SK-N-SH (cell line): ENCODE data around the gene KRT9. TPM values are rescaled to one million over a fixed set of nuclear protein-coding genes. Genes with fewer than 3 reads are reported as not detected.

Experiments used
- CTCF ChIA-PET: fragments of 300-600, 350-600 bp; formaldehyde crosslinking; extraction: SDS; loops from one replicate; lab custom pipeline; 2021; lab: Yijun Ruan, JAX
- POLR2A ChIA-PET: fragments of 350-600 bp; sonication (Branson Sonifier 250); formaldehyde crosslinking; extraction: SDS; loops from one replicate; lab custom pipeline; 2020; ENCODE audit warnings: antibody characterized with exemption, inconsistent platforms; lab: Yijun Ruan, JAX
- DNase-seq: peaks from one replicate; pipeline ENCODE4 v3.0.0; 2012
- H2AFZ ChIP-seq: fragments of 200-600 bp; sonication (generic); 2 replicates; pipeline ENCODE4 v1.8.1; 2016; ENCODE audit warnings: antibody characterized with exemption, mild to moderate bottlenecking, low read depth
- H3F3A ChIP-seq: fragments of 200-600 bp; sonication (generic); replicated peaks from 2 replicates; pipeline ENCODE3; 2016; ENCODE audit warnings: antibody characterized with exemption, mild to moderate bottlenecking; ENCODE audit not compliant: insufficient read depth
- H3K27ac ChIP-seq, 2 experiments: fragments of 200-500 bp in 1 of 2; fragments of 200-600 bp in 1 of 2; sonication (Bioruptor generic) in 1 of 2; sonication (generic), shearing (Covaris generic) in 1 of 2; 2 replicates each; pipeline versions ENCODE4 v1.5.1 to v1.6.1; 2014 to 2016; ENCODE audit warnings: low read depth in 2 of 2, inconsistent platforms in 1 of 2, low read length in 1 of 2, mild to moderate bottlenecking in 1 of 2, mixed read lengths in 1 of 2
- H3K27me3 ChIP-seq: fragments of 200-600 bp; sonication (generic), shearing (Covaris generic); 2 replicates; pipeline ENCODE4 v1.6.1; 2016; ENCODE audit warnings: mixed run types; ENCODE audit not compliant: insufficient read depth
- H3K36me3 ChIP-seq, 2 experiments: fragments of 200-500 bp in 1 of 2; fragments of 200-600 bp in 1 of 2; sonication (Bioruptor generic) in 1 of 2; sonication (generic) in 1 of 2; replicated peaks in 1 of 2; 2 replicates each; pipeline versions ENCODE3 to v1.5.1; 2014 to 2016; ENCODE audit warnings: low read length in 1 of 2, mild to moderate bottlenecking in 1 of 2; ENCODE audit not compliant: insufficient read depth in 2 of 2, control insufficient read depth in 1 of 2
- H3K4me1 ChIP-seq, 2 experiments: fragments of 200-500 bp in 1 of 2; fragments of 200-600 bp in 1 of 2; sonication (Bioruptor generic) in 1 of 2; sonication (generic), shearing (Covaris generic) in 1 of 2; 2 replicates each; pipeline versions ENCODE4 v1.5.1 to v1.6.1; 2014 to 2016; ENCODE audit warnings: low read depth in 1 of 2, low read length in 1 of 2, mixed run types in 1 of 2; ENCODE audit not compliant: insufficient read depth in 2 of 2, control insufficient read depth in 1 of 2
- H3K4me2 ChIP-seq: fragments of 200-600 bp; sonication (generic), shearing (Covaris generic); 2 replicates; pipeline ENCODE4 v1.6.1; 2017; ENCODE audit warnings: mixed run types
- H3K4me3 ChIP-seq, 2 experiments: fragments of 200-500 bp in 1 of 2; fragments of 200-600 bp in 1 of 2; sonication (Bioruptor generic) in 1 of 2; sonication (generic), shearing (Covaris generic) in 1 of 2; 2 replicates each; pipeline versions ENCODE4 v1.5.1 to v1.8.1; 2014 to 2016; ENCODE audit warnings: low read depth in 2 of 2, inconsistent platforms in 1 of 2, low read length in 1 of 2, mild to moderate bottlenecking in 1 of 2, mixed read lengths in 1 of 2, moderate library complexity in 1 of 2
- H3K79me2 ChIP-seq: fragments of 200-600 bp; sonication (generic); 2 replicates; pipeline ENCODE4 v1.8.1; 2017; ENCODE audit warnings: mild to moderate bottlenecking; ENCODE audit not compliant: insufficient read depth
- H3K9ac ChIP-seq: fragments of 200-600 bp; sonication (generic); 2 replicates; pipeline ENCODE4 v1.6.1; 2017; ENCODE audit warnings: mixed run types
- H3K9me2 ChIP-seq: fragments of 200-600 bp; sonication (generic); 2 replicates; pipeline ENCODE4 v1.6.1; 2017; ENCODE audit warnings: mixed run types
- H3K9me3 ChIP-seq: fragments of 200-600 bp; sonication (generic); 2 replicates; pipeline ENCODE4 v1.6.1; 2017; ENCODE audit warnings: mixed run types, mild to moderate bottlenecking, moderate library complexity
- H4K20me1 ChIP-seq: fragments of 200-600 bp; sonication (generic); 2 replicates; pipeline ENCODE4 v1.6.1; 2017; ENCODE audit warnings: mild to moderate bottlenecking, mixed run types; ENCODE audit not compliant: insufficient read depth
- CHD2 ChIP-seq: fragments of 150-350 bp; IDR thresholded peaks from 2 replicates; pipeline ENCODE4 v1.6.1; 2018; ENCODE audit warnings: low read length; ENCODE audit not compliant: partially characterized antibody
- EP300 ChIP-seq, 2 experiments: IDR thresholded peaks; 2 replicates each; pipeline versions ENCODE4 v1.4.0 to v1.6.1; 2012; ENCODE audit warnings: borderline replicate concordance in 1 of 2, low read depth in 1 of 2, low read length in 1 of 2
- EZH2phosphoT487 ChIP-seq: fragments of 200-600 bp; sonication (generic); IDR thresholded peaks from 2 replicates; pipeline ENCODE4 v1.6.1; 2017; ENCODE audit warnings: low read depth, mixed run types, mild to moderate bottlenecking, antibody characterized with exemption, moderate library complexity, borderline replicate concordance
- JUND ChIP-seq: IDR thresholded peaks from 2 replicates; pipeline ENCODE4 v1.4.0; 2012
- MXI1 ChIP-seq: IDR thresholded peaks from 2 replicates; pipeline ENCODE4 v1.6.1; 2012; ENCODE audit warnings: mild to moderate bottlenecking, low read depth, low read length, improper control_type of control experiment
- NFIC ChIP-seq: IDR thresholded peaks from 2 replicates; pipeline ENCODE4 v1.4.0; 2012; ENCODE audit warnings: borderline replicate concordance
- RAD21 ChIP-seq: IDR thresholded peaks from 2 replicates; pipeline ENCODE4 v1.6.1; 2012; ENCODE audit warnings: mild to moderate bottlenecking, low read length
- RCOR1 ChIP-seq: fragments of 150-350 bp; IDR thresholded peaks from 2 replicates; pipeline ENCODE4 v1.6.1; 2017; ENCODE audit warnings: antibody characterized with exemption, low read length
- RFX5 ChIP-seq: IDR thresholded peaks from 2 replicates; pipeline ENCODE4 v1.6.1; 2012; ENCODE audit warnings: mild to moderate bottlenecking, improper control_type of control experiment, low read length
- SMC3 ChIP-seq: IDR thresholded peaks from 2 replicates; pipeline ENCODE4 v1.6.1; 2012; ENCODE audit warnings: low read depth, low read length, improper control_type of control experiment
- TAF1 ChIP-seq: IDR thresholded peaks from 2 replicates; pipeline ENCODE4 v1.6.1; 2012; ENCODE audit warnings: low read depth, mild to moderate bottlenecking, low read length, moderate library complexity, borderline replicate concordance
- TCF12 ChIP-seq: IDR thresholded peaks from 2 replicates; pipeline ENCODE4 v1.4.0; 2012
- TEAD4 ChIP-seq: IDR thresholded peaks from 2 replicates; pipeline ENCODE4 v1.4.0; 2012; ENCODE audit warnings: mild to moderate bottlenecking, borderline replicate concordance; ENCODE audit not compliant: insufficient read depth
- WGBS: methylation state at CpG from one replicate; pipeline ENCODE4 v1.1.6; 2017; ENCODE audit warnings: low lambda C conversion rate; 5-methylcytosine and 5-hydroxymethylcytosine counted together
- polyA plus RNA-seq, 3 experiments: library from polyadenylated mRNA; depleted of rRNA; stranded (reverse); fragments of >200 nt; gene quantifications; 2 replicates each; pipeline ENCODE4 v1.2.3, GENCODE V29; 2012
- TF ChIP-seq, protein P1 (sequence below): IDR thresholded peaks from 2 replicates; pipeline ENCODE4 v1.4.0; 2012; ENCODE audit warnings: low read depth, borderline replicate concordance
- TF ChIP-seq, protein P2 (sequence below): fragments of 150-350 bp; IDR thresholded peaks from 2 replicates; pipeline ENCODE4 v1.6.1; 2017; ENCODE audit warnings: antibody characterized with exemption, low read length, low read depth, borderline replicate concordance
- TF ChIP-seq, protein P3 (sequence below): IDR thresholded peaks from 2 replicates; pipeline ENCODE4; 2012
- TF ChIP-seq, protein P4 (sequence below): IDR thresholded peaks from 2 replicates; pipeline ENCODE4 v1.6.1; 2012; ENCODE audit warnings: mild to moderate bottlenecking, low read depth, low read length, moderate library complexity
- TF ChIP-seq, protein P5 (sequence below): IDR thresholded peaks from 2 replicates; pipeline ENCODE4 v1.4.0; 2012; ENCODE audit warnings: low read depth, borderline replicate concordance

KRT9 gene
- polyA plus RNA-seq, 1 of the 3 experiments (the other 2 are of a cell fraction) = not detected

DNA sequence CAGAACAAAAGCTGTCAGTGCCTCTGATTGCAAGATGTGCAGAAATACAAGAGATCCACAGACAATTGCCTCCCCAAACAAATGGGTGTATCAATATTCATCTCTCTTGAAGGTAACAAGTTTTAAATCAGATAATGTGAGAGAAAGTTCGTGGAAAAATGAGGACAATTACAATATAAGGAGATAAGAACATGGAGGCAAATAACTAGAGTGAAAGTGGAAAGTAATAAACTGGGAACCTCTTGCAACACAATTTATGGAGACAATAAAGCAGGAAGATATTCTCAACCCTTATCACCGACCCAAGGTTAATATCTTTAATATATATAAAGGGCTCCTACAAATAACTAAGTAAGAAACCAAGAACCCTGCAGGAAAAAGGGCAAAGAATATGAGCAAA, 29.5 kb downstream of the KRT9 start:
- Histone ChIP-seq H3K4me3 (no peak overlapping the region), H3K9ac (no peak overlapping the region), H3K27me3 (no peaks in the 10 kb centered on the region), H3K9me3 (no peaks in the 10 kb centered on the region), H3K27ac (no peak overlapping the region), H3F3A (peaks cover 31% of the 10 kb centered on the region), H3K79me2 (no peaks in the 10 kb centered on the region), H3K4me2 (no peak overlapping the region), H2AFZ (no peak overlapping the region), H3K4me1 (peaks cover 20 to 31% of the 10 kb centered on the region in 2 experiments; a peak in 3 of 4 replicates), H3K9me2 (no peaks in the 10 kb centered on the region), H3K36me3 (no peaks in the 10 kb centered on the region), H4K20me1 (no peaks in the 10 kb centered on the region)
- ChIA-PET POLR2A (no interaction called here), CTCF (interaction anchor here (1.2 to 25.5 kb wide), 8 partner anchors 12 to 220 kb away, joined by 4 to 646 read pairs (median 6); no protein-coding TSS in a partner anchor)
- DNase-seq = no peak
- WGBS = 68% methylated on average over 2 of the region's 2 CpGs
- TF ChIP-seq EZH2phosphoT487 (no peak), EP300 (IDR thresholded peaks at IDR 0.05; ENCODE audit: borderline replicate concordance in 1 of 2, low read depth in 1 of 2, low read length in 1 of 2) (no peak), NFIC (no peak), JUND (no peak), MXI1 (no peak)
- TF ChIP-seq, protein P1, sequence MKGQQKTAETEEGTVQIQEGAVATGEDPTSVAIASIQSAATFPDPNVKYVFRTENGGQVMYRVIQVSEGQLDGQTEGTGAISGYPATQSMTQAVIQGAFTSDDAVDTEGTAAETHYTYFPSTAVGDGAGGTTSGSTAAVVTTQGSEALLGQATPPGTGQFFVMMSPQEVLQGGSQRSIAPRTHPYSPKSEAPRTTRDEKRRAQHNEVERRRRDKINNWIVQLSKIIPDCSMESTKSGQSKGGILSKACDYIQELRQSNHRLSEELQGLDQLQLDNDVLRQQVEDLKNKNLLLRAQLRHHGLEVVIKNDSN = no peak
- TF ChIP-seq, protein P2, sequence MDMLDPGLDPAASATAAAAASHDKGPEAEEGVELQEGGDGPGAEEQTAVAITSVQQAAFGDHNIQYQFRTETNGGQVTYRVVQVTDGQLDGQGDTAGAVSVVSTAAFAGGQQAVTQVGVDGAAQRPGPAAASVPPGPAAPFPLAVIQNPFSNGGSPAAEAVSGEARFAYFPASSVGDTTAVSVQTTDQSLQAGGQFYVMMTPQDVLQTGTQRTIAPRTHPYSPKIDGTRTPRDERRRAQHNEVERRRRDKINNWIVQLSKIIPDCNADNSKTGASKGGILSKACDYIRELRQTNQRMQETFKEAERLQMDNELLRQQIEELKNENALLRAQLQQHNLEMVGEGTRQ = no peak

DNA sequence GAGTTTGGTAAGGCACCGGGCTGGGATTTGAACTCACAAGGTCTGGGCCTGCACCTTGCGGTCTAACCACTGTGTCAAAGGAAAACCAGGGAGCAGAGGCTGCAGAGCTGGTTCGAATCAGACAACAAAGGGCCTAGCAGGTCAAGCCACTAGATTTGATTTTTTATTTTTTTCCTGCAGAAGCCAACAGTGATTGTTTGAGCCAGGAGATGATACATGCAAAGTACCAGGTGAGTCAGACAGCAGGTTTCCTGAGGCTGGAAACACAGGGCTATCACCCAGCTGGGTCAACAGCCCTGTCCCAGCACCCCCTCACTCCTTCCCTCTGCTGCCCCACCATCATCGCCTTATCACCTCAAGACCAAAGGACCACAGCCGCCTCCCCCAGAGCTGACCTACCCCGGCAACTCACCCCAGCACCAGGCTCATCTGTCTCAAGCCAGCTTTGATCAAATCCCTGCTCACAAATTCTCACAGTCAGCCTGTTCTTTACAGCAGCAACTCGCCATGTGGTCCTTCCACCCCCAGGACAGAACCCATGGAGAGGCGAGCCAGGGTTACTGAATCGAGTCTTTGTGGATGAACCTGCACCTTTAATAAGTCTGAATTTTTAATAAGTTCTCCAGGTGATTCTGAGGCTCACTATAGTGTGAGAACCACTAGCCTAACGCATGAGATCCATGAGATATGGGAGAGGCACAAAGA, 30.8 kb downstream of the KRT9 start:
- H4K20me1 ChIP-seq = no peaks in the 10 kb centered on the region
- H3K9me2 ChIP-seq = no peaks in the 10 kb centered on the region
- no peak overlapping the region for H3K4me3 ChIP-seq
- no peak overlapping the region for H3K9ac ChIP-seq
- DNase-seq = no peak
- no peaks in the 10 kb centered on the region for H3K27me3 ChIP-seq
- H3K27ac ChIP-seq = no peak overlapping the region
- ChIA-PET POLR2A (interaction anchor here (1.3 kb wide), 1 partner anchor 11 kb away, joined by 6 read pairs; no protein-coding TSS in a partner anchor), CTCF (interaction anchor here (0.6 to 25.5 kb wide), 12 partner anchors 8 to 1567 kb away, joined by 3 to 646 read pairs (median 4); partner anchors contain the start of gene KRT15)
- no peaks in the 10 kb centered on the region for H3K79me2 ChIP-seq
- peaks cover 17 to 41% of the 10 kb centered on the region in 2 experiments; a peak in 3 of 4 replicates for H3K4me1 ChIP-seq
- H3K4me2 ChIP-seq = no peak overlapping the region
- H3K9me3 ChIP-seq = no peaks in the 10 kb centered on the region
- 89% methylated on average over 10 of the region's 10 CpGs for WGBS
- no peak overlapping the region for H2AFZ ChIP-seq
- peaks cover 29% of the 10 kb centered on the region for H3F3A ChIP-seq
- H3K36me3 ChIP-seq = no peaks in the 10 kb centered on the region
- no peak for TF ChIP-seq TAF1
- TF ChIP-seq, protein P3, sequence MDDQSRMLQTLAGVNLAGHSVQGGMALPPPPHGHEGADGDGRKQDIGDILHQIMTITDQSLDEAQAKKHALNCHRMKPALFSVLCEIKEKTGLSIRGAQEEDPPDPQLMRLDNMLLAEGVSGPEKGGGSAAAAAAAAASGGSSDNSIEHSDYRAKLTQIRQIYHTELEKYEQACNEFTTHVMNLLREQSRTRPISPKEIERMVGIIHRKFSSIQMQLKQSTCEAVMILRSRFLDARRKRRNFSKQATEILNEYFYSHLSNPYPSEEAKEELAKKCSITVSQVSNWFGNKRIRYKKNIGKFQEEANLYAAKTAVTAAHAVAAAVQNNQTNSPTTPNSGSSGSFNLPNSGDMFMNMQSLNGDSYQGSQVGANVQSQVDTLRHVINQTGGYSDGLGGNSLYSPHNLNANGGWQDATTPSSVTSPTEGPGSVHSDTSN = no peak
- no peak for TF ChIP-seq RFX5
- TF ChIP-seq SMC3 = no peak
- TF ChIP-seq, protein P4, sequence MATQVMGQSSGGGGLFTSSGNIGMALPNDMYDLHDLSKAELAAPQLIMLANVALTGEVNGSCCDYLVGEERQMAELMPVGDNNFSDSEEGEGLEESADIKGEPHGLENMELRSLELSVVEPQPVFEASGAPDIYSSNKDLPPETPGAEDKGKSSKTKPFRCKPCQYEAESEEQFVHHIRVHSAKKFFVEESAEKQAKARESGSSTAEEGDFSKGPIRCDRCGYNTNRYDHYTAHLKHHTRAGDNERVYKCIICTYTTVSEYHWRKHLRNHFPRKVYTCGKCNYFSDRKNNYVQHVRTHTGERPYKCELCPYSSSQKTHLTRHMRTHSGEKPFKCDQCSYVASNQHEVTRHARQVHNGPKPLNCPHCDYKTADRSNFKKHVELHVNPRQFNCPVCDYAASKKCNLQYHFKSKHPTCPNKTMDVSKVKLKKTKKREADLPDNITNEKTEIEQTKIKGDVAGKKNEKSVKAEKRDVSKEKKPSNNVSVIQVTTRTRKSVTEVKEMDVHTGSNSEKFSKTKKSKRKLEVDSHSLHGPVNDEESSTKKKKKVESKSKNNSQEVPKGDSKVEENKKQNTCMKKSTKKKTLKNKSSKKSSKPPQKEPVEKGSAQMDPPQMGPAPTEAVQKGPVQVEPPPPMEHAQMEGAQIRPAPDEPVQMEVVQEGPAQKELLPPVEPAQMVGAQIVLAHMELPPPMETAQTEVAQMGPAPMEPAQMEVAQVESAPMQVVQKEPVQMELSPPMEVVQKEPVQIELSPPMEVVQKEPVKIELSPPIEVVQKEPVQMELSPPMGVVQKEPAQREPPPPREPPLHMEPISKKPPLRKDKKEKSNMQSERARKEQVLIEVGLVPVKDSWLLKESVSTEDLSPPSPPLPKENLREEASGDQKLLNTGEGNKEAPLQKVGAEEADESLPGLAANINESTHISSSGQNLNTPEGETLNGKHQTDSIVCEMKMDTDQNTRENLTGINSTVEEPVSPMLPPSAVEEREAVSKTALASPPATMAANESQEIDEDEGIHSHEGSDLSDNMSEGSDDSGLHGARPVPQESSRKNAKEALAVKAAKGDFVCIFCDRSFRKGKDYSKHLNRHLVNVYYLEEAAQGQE = no peak
- no peak for TF ChIP-seq RCOR1
- no peak for TF ChIP-seq RAD21
- TF ChIP-seq TCF12 = no peak; the same call in 1 of the 2 replicates
- TF ChIP-seq TEAD4 = no peak
- TF ChIP-seq CHD2 = no peak
- TF ChIP-seq, protein P5, sequence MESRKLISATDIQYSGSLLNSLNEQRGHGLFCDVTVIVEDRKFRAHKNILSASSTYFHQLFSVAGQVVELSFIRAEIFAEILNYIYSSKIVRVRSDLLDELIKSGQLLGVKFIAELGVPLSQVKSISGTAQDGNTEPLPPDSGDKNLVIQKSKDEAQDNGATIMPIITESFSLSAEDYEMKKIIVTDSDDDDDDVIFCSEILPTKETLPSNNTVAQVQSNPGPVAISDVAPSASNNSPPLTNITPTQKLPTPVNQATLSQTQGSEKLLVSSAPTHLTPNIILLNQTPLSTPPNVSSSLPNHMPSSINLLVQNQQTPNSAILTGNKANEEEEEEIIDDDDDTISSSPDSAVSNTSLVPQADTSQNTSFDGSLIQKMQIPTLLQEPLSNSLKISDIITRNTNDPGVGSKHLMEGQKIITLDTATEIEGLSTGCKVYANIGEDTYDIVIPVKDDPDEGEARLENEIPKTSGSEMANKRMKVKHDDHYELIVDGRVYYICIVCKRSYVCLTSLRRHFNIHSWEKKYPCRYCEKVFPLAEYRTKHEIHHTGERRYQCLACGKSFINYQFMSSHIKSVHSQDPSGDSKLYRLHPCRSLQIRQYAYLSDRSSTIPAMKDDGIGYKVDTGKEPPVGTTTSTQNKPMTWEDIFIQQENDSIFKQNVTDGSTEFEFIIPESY = no peak
- no peak for TF ChIP-seq EZH2phosphoT487
